Right atrium auricular region (tissue), 2 donors: ENCODE results near the gene MAN2A2. TPM values are rescaled to one million over a fixed set of nuclear protein-coding genes. Genes with fewer than 3 reads are reported as not detected.

Source experiments
- DNase-seq: peaks from one replicate; pipeline ENCODE4 v3.0.0-alpha.2; 2019; ENCODE audit warnings: low spot score
- H3K27ac ChIP-seq, 2 donors: fragments of 200-600 bp; sonication (generic); 1 replicate in 1 of 2; 2 replicates in 1 of 2; pipeline ENCODE4 v1.5.1; 2016 to 2019
- H3K27me3 ChIP-seq, 2 donors: fragments of 200-600 bp; sonication (generic); one replicate each; pipeline versions ENCODE4 v1.5.1 to v1.6.0; 2017 to 2019
- H3K36me3 ChIP-seq: fragments of 200-600 bp; sonication (generic); one replicate; pipeline ENCODE4 v1.5.1; 2016
- H3K4me1 ChIP-seq, 2 donors: fragments of 200-600 bp; sonication (generic); one replicate each; pipeline versions ENCODE4 v1.5.1 to v1.6.0; 2017 to 2019
- H3K4me3 ChIP-seq, 2 donors: fragments of 200-600 bp; sonication (generic); 1 replicate in 1 of 2; 2 replicates in 1 of 2; pipeline ENCODE4 v1.5.1; 2017 to 2019; ENCODE audit warnings: mild to moderate bottlenecking in 1 of 2, moderate library complexity in 1 of 2
- H3K9me3 ChIP-seq, 2 donors: fragments of 200-600 bp; sonication (generic); one replicate each; pipeline ENCODE4 v1.5.1; 2019
- CTCF ChIP-seq, 2 donors: fragments of 200-600 bp; sonication (generic); IDR thresholded peaks; one replicate each; pipeline ENCODE4 v1.5.1; 2019; ENCODE audit warnings: antibody characterized with exemption in 2 of 2
- total RNA-seq, 2 donors: library from RNA; depleted of rRNA; stranded (reverse); fragments of >200 nt; gene quantifications; one replicate each; pipeline ENCODE4 v1.1.0, GENCODE V29; 2016

The MAN2A2 gene
- total RNA-seq, 2 donors from 2014 or later: 41.7 to 42.3 TPM

- Histone ChIP-seq H3K27me3 (no peaks in the 10 kb centered on the region), H3K4me3 (peak overlapping the region in 1 of 2 donors; percentile 80), H3K4me1 (peaks cover 0 to 54% of the 10 kb centered on the region in 2 donors), H3K36me3 (no peaks in the 10 kb centered on the region), H3K27ac (peak overlapping the region; percentile 95 to 98), H3K9me3 (no peaks in the 10 kb centered on the region)
- DNase-seq: peak; percentile 95
- no peak for TF ChIP-seq CTCF (IDR thresholded peaks at IDR 0.05)
Measured at GRCh38 chr15:90869601-90870353, 33.3 kb upstream of the MAN2A2 start.

- Histone ChIP-seq H3K4me3 (peak overlapping the region; percentile 73 to 80), H3K27ac (peak overlapping the region; percentile 95 to 98), H3K4me1 (peaks cover 0 to 54% of the 10 kb centered on the region in 2 donors), H3K27me3 (no peaks in the 10 kb centered on the region), H3K9me3 (no peaks in the 10 kb centered on the region), H3K36me3 (peaks cover 4% of the 10 kb centered on the region)
- DNase-seq: no peak
- no peak for TF ChIP-seq CTCF (IDR thresholded peaks at IDR 0.05)
Measured at GRCh38 chr15:90870354-90871138, 32.6 kb upstream of the MAN2A2 start.

- Histone ChIP-seq H3K36me3 (peaks cover 11% of the 10 kb centered on the region), H3K27ac (peak overlapping the region; percentile 95 to 98), H3K9me3 (no peaks in the 10 kb centered on the region), H3K4me3 (peak overlapping the region; percentile 73 to 80), H3K4me1 (peaks cover 0 to 54% of the 10 kb centered on the region in 2 donors), H3K27me3 (no peaks in the 10 kb centered on the region)
- TF ChIP-seq CTCF (IDR thresholded peaks at IDR 0.05): no peak
- DNase-seq: no peak
Measured at GRCh38 chr15:90871139-90871715, 31.9 kb upstream of the MAN2A2 start.

- Histone ChIP-seq H3K27ac (peak overlapping the region; percentile 95 to 98), H3K4me1 (peaks cover 0 to 54% of the 10 kb centered on the region in 2 donors), H3K4me3 (peak overlapping the region; percentile 73 to 80), H3K9me3 (no peaks in the 10 kb centered on the region), H3K36me3 (peaks cover 18% of the 10 kb centered on the region), H3K27me3 (no peaks in the 10 kb centered on the region)
- DNase-seq: no peak
- TF ChIP-seq CTCF (IDR thresholded peaks at IDR 0.05): no peak
Measured at GRCh38 chr15:90871716-90872485, 31.2 kb upstream of the MAN2A2 start.

DNA sequence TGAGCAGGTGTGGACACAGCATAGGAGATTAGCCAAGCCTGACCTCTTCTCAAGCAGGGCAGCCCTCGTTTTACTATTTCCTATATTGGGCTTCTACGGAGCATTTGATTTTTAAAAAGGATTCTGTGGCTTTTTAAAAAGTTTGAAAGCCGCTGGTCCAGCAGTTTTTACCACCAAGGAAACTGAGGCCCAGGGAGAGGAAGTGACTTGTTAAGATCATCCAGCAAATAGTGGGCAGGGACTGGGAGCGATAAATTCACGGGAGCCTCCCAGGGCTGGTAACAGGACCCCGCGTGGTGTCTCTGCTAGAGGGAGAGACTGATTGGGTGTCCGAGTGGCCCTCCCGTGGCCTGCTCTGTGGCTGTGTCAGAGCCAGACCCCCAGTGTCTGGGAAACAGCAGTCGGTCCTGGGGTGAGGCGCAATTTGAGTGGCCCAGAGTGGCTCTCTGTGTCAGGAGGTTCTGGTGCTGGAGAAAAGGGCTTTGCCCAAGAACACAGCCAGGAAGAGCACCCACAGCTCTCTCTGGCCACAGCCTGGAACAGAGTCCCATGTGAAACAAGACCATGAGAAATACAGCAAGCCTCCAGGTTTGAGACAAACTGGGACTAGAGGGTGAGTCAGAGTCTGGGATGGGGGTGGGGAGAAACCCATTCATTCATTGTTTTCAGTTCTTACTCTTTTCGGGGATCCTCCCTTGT is 30.5 kb upstream of the MAN2A2 start:
- H3K27me3 ChIP-seq: no peaks in the 10 kb centered on the region
- H3K27ac ChIP-seq: peak overlapping the region; percentile 95 to 98
- no peaks in the 10 kb centered on the region for H3K9me3 ChIP-seq
- H3K36me3 ChIP-seq: peaks cover 25% of the 10 kb centered on the region
- peak overlapping the region; percentile 73 to 80 for H3K4me3 ChIP-seq
- no peak for TF ChIP-seq CTCF (IDR thresholded peaks at IDR 0.05)
- peaks cover 0 to 54% of the 10 kb centered on the region in 2 donors for H3K4me1 ChIP-seq
- DNase-seq: no peak
